GM19463 (cell line): ENCODE measurements around the gene ZNF382.
A peak's percentile ranks its signal among the peaks of the same experiment; 100 is the strongest.
"Not testable (repeated sequence)": the region's sequence is repeated elsewhere in the genome, so short reads cannot be mapped to it uniquely, and the experiment has no call there.

Source experiments
- ATAC-seq: cut with Tn5 transposase; IDR thresholded peaks from one replicate; pipeline ENCODE4 v1.9.1; 2021; ENCODE audit warnings: mild to moderate bottlenecking, moderate library complexity; ENCODE audit not compliant: unreplicated experiment

Gene ZNF382

DNA sequence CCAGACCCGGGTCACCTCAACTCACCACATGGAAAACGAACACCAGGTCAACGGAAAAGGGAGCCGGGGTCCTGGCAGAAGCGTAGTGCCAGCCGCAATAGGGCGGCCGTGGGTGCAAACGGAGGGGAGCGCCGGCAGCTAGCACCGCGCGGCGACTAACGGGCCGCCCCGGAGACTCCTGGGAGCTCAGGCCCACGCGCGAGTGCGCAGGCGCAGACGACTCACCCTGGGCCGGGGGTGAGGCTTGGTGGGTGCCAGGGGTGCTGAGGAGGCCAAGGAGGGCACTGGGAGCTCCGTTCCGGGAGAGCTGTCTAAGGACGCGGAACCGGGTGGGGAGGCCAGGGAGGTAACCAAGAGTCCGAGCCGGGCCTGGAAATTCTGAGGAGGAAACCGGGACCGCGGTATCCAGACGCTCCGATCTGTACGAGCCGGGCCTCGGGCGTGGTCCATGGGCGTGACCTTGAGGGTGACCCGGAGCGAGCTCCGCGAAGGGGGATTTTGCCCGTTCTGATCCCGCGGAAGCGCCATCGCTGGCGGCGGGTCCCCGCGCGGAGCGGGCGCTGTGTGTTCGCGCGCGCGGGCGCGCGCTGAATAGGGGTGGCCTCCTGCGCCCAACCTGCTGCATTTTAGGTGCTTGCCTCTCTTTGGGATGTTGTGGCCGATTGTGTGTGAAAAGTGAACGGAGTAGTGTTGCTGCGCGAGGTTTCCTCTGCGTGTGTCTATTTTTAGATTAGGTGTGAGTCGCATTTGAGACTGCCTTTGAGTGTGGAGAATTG lies at the start of gene ZNF382:
TSS of gene ZNF382 (plus strand) at position 213 of the 776 bp plus-strand sequence. CDS start 4,602 bp downstream, outside the sequence.
- ATAC-seq, result peak; percentile 73

- ATAC-seq, result no peak
Measured at GRCh38 chr19:36564391-36564790, 40.7 kb upstream of the ZNF382 start.

- no peak for ATAC-seq
Measured at GRCh38 chr19:36572593-36573019, 32.5 kb upstream of the ZNF382 start.

- ATAC-seq, result peak; percentile 92
Measured at GRCh38 chr19:36573020-36573894, 31.9 kb upstream of the ZNF382 start, which contains the start of gene ZNF529. Gene ZNF529 (minus strand): TSS chr19:36573292. CDS start chr19:36572346, 946 bp downstream.

GRCh38 chr19:36573895-36574720 lies 31.0 kb upstream of the ZNF382 start:
- no peak for ATAC-seq

- ATAC-seq, result no peak
Measured at GRCh38 chr19:36574741-36575140, 30.4 kb upstream of the ZNF382 start.

DNA sequence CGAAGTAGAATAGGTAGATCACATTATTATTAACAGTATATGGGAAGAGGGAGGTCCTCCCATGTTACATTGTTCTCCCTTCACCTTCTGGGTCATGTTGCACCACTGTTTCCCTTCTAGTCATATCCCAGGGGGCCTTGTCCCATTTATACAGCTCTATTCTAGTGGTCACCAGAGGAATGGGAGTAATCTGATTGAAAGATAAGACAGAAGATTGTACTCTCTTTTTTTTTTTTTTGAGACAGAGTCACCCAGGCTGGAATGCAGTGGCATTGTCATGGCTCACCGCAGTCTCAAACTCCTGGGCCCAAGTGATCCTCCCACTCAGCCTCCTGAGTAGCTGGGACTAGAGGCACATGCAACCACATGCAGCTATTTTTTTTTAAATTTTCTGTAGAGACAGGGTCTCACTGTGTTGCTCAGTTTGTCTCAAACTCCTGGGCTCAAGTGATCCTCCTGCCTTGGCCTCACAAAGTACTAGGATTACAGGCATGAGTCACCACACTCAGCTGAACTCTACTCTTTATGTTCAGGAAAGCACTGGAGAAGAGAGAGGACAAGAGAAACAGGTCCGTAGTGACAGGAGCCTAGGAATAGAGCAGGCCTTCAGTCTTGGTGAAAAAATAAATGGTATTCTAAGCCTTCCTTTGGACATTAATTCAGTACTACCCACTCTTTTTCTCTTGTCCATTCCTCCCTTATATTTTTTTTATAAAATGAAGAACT lies 27.7 kb upstream of the ZNF382 start:
- ATAC-seq, result no peak

GRCh38 chr19:36579255-36579654 lies 25.9 kb upstream of the ZNF382 start:
- ATAC-seq, result no peak

DNA sequence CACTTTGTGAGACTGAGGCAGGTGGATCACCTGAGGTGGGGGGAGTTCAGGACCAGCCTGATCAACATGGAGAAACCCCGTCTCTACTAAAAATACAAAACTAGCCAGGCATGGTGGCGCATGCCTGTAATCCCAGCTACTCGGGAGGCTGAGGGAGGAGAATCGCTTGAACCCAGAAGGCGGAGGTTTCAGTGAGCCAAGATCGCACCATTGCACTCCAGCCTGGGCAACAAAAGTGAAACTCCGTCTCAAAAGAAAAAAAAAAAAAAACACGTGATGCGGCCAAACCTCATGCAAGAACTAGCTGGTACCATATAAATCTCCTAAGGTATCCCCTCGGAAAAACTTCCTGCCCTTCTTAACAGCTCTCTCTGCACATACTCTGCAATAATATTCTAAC lies 2.4 kb upstream of the ZNF382 start:
- ATAC-seq, result not testable (repeated sequence)

DNA sequence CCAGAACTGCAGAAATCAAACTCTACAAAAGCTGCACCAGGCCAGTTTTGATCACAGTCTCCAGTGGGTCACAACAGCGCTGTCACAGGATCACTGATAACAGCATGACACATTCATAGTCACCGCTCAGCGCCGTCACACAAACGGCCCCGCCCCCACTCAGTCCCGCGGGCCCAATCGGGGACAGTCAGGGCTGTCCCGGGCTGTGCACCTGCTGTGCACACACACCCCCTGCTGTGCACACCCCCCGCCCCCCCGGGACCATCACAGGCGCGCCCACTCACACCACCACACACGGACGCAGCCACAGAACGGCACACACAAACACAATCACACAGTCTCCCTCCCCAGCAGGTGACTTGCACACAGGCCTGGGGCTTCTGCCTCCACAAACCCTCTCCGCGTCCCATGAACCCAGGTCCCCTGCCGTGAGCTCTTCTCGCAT lies 435 bp upstream of the ZNF382 start:
- ATAC-seq, result peak; percentile 74

GRCh38 chr19:36605877-36606478 lies 865 bp downstream of the ZNF382 start:
- no peak for ATAC-seq

- ATAC-seq, result no peak
Measured at GRCh38 chr19:36627057-36627456, 21.9 kb downstream of the ZNF382 start.

DNA sequence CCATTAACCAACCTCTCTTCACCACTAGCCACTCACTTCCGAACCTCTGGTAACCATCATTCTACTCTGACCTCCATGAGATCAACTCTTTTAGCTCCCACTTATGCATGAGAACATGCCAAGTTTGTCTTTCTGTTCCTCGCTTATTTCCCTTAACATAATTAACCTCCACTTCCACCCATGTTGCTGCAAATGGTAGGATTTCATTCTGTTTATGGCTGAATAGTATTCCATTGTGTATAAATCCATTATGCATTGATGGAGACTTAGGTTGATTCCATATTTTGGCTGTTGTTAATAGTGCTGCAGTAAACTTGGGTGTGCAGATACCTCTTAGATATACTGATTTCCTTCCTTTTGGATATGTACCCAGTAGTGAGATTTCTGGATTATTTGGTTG lies 30.2 kb downstream of the ZNF382 start:
- no peak for ATAC-seq

GRCh38 chr19:36638862-36639510 lies 33.9 kb downstream of the ZNF382 start:
- no peak for ATAC-seq

GRCh38 chr19:36646746-36647145 lies 41.6 kb downstream of the ZNF382 start:
- ATAC-seq, result no peak

DNA sequence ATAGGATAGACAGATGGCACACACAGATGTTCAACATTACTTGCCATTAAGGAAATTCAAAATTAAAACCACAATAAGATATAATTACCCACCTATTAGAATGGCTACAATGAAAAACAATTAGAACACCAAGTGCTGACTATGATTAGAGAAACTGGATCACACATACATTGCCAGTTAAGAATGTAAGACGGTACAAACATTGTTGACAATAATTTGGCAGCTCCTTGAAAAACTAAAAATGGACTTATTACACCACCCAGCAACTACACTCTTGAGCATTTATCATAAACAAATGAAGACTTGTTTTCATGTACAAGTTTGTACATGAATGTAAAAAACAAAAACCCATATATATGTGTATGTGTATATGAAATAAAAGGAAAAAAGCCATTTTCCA lies 47.8 kb downstream of the ZNF382 start:
- ATAC-seq, result no peak

DNA sequence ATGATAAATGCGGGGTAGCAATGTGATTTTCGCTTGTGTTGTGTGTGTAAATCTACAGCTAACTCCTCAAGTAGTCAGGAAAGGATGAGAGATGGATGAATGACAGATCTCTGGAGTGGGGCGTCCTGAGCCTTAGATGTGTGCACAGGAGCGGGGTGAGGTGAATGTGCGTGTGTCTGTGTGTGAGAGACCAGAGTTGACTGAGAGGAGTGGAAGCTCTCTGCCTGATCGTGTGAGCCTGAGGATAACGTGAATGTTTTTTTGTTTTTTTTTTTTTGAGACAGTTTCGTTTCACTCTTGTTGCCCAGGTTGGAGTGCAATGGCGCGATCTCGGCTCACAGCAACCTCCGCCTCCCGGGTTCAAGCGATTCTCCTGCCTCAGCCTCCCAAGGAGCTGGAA lies 60.7 kb downstream of the ZNF382 start:
- no peak for ATAC-seq

DNA sequence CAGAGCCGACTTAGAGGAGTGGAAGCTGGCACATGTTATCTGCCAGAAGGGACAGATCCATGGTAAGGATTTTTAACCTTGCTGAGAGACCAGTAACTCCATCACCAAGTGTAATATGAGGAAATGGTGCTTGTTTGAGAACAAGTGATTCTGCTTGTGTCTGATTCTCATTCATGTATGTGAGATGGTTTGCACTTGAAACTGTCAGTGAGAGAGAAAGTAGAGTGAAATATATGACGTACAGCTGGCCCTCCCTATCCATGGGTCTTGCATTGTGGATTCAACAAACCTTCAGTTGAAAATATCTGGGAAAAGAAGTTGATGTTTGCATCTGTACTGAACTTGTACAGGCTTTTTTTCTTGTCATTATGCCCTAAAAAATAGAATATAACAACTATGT lies 63.5 kb downstream of the ZNF382 start:
- no peak for ATAC-seq

DNA sequence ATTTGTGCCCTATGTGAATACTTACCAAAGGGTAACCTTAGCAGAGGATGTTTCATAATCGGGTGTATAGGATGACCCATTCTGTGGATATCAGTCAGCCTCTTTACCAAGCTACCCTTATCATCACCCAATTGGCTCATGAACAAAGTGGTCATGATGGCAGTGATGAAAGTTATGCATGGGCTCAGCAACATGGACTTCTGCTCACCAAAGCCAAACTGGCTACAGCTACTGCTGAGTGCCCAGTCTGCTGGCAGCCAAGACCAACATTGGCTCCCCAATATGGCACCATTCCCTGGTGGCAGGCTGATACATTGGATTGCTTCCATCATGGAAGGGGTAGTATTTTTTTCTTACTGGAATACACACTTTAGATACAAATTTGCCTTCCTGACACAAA lies 67.3 kb downstream of the ZNF382 start:
- ATAC-seq, result no peak
